Adrenal gland (tissue), 12 donors: Measurements from ENCODE around the gene CCDC92B. TPM values are rescaled to one million over a fixed set of nuclear protein-coding genes. Genes with fewer than 3 reads are reported as not detected.

Experiments used
- DNase-seq, 7 donors: peaks; one replicate each; pipeline ENCODE4 v3.0.0-alpha.2; 2019 to 2020
- H3K27ac ChIP-seq, 5 donors: fragments of 200-600 bp; sonication (generic) in 4 of 5; 1 replicate in 3 of 5; 2 replicates in 2 of 5; pipeline versions ENCODE4 v1.5.1 to v1.8.0; 2016 to 2020; ENCODE audit warnings: mild to moderate bottlenecking in 1 of 5
- H3K27me3 ChIP-seq: fragments of 200-600 bp; 2 replicates; pipeline ENCODE4 v1.8.0; 2021
- H3K36me3 ChIP-seq, 2 donors: fragments of 200-600 bp; replicated peaks in 1 of 2; 1 replicate in 1 of 2; 2 replicates in 1 of 2; pipeline versions ENCODE4 v1.5.1 to v1.8.0; 2018 to 2022
- H3K4me1 ChIP-seq, 2 donors: fragments of 200-600 bp; replicated peaks in 1 of 2; 1 replicate in 1 of 2; 2 replicates in 1 of 2; pipeline versions ENCODE4 v1.5.1 to v1.8.0; 2018 to 2021
- H3K4me3 ChIP-seq, 4 donors: fragments of 200-600 bp; sonication (generic) in 3 of 4; one replicate each; pipeline ENCODE4 v1.5.1; 2016 to 2018
- H3K9me3 ChIP-seq, 3 donors: fragments of 200-600 bp; sonication (generic) in 1 of 3; replicated peaks in 1 of 3; 1 replicate in 2 of 3; 2 replicates in 1 of 3; pipeline versions ENCODE4 v1.5.1 to v1.8.0; 2016 to 2021
- CTCF ChIP-seq, 6 experiments: fragments of 450-650 bp in 4 of 6; fragments of 200-600 bp in 2 of 6; sonication (generic) in 1 of 6; IDR thresholded peaks; 1 replicate in 5 of 6; 2 replicates in 1 of 6; pipeline versions ENCODE4 v1.5.1 to v1.8.0; 2016 to 2021; ENCODE audit warnings: antibody characterized with exemption in 6 of 6, mild to moderate bottlenecking in 2 of 6, moderate library complexity in 1 of 6
- POLR2A ChIP-seq, 2 donors: fragments of 450-650 bp; IDR thresholded peaks; one replicate each; pipeline ENCODE4 v1.6.1; 2017; ENCODE audit warnings: antibody characterized with exemption in 2 of 2, mild to moderate bottlenecking in 2 of 2, moderate library complexity in 1 of 2
- WGBS, 4 donors: extraction: QIAGEN DNeasy Blood & Tissue Kit in 2 of 4; methylation state at CpG; one replicate each; pipeline versions ENCODE4 v1.1.5 to v1.1.7; 2013 to 2017; 5-methylcytosine and 5-hydroxymethylcytosine counted together
- intact Hi-C, 2 donors: fragments of 100-400 bp; cut with DNase I; formaldehyde crosslinking; loops; one replicate each; pipeline versions ENCODE4 v1.14.1 to v1.15.0; 2022 to 2023
- polyA plus RNA-seq, 3 donors: library from polyadenylated mRNA; stranded (reverse); fragments of 200-250 nt in 2 of 3; fragments of 350-450 nt in 1 of 3; fragmentation: Illumina TruSeq in 1 of 3; extraction: RNeasy Lipid Tissue Mini Kit (QIAGEN cat#74804) in 1 of 3; gene quantifications; one replicate each; pipeline ENCODE4 v1.2.3, GENCODE V29; 2013 to 2014
- total RNA-seq, 9 donors: library from RNA; depleted of rRNA in 4 of 9; stranded (reverse); fragments of >200 nt in 4 of 9; fragments of 120-200 nt in 1 of 9; fragmentation: NEBNext Ultra II Directional in 1 of 9; extraction: Animal tissue kit (Norgen Biotek cat#: 25700) in 1 of 9; gene quantifications; one replicate each; pipeline versions ENCODE4 v1.1.0 to v1.2.4, GENCODE V29; 2013 to 2023
- donor health status: healthy with polysubstance abuse.
- donor health status: Bipolar disorder and iron deficiency.
- donor health status: DM: yes; HTN: yes; CAD: no.
- donor health status: DM: no; HTN: no; CAD: no.
- donor health status: DM: no; HTN: no; CAD: no.
- donor health status: DM: yes; HTN: yes; CAD: no.

The CCDC92B gene
- total and polyA plus RNA-seq, 12 donors, result 0.10 to 4.7 (median 0.55) TPM; not detected in 3

- H3K27ac ChIP-seq, result peak overlapping the region in 1 of 5 donors; percentile 65
- peaks cover 12 to 27% of the 10 kb centered on the region in 2 donors for H3K4me1 ChIP-seq
- intact Hi-C loops, result no loop called here
- peaks cover 0 to 43% of the 10 kb centered on the region in 2 donors for H3K36me3 ChIP-seq
- H3K9me3 ChIP-seq, result no peaks in the 10 kb centered on the region
- WGBS, 4 donors, result 63 to 71% (median 70%) methylated on average over 6 to 40 of the region's 40 CpGs
- no peak overlapping the region for H3K4me3 ChIP-seq
- no peaks in the 10 kb centered on the region for H3K27me3 ChIP-seq
- peak in 4 of 7 donors; percentile 15 to 63 (median 42) for DNase-seq
- TF ChIP-seq CTCF (IDR thresholded peaks at IDR 0.05), result no peak
- TF ChIP-seq POLR2A (IDR thresholded peaks at IDR 0.05), result no peak
Measured at GRCh38 chr17:2689411-2690164, 59.9 kb downstream of the CCDC92B start.

GRCh38 chr17:2688351-2689342 lies 60.8 kb downstream of the CCDC92B start:
- no peak for TF ChIP-seq CTCF (IDR thresholded peaks at IDR 0.05)
- no peak for TF ChIP-seq POLR2A (IDR thresholded peaks at IDR 0.05)
- peak overlapping the region in 3 of 5 donors; percentile 3 to 65 (median 52) for H3K27ac ChIP-seq
- intact Hi-C loops, result no loop called here
- H3K4me3 ChIP-seq, result no peak overlapping the region
- no peaks in the 10 kb centered on the region for H3K27me3 ChIP-seq
- WGBS, 4 donors, result 49 to 58% (median 54%) methylated on average over 18 to 27 of the region's 27 CpGs
- H3K9me3 ChIP-seq, result no peaks in the 10 kb centered on the region
- peak in 3 of 7 donors; percentile 52 to 72 (median 54) for DNase-seq
- peaks cover 0 to 43% of the 10 kb centered on the region in 2 donors for H3K36me3 ChIP-seq
- H3K4me1 ChIP-seq, result peaks cover 12 to 27% of the 10 kb centered on the region in 2 donors

GRCh38 chr17:2687074-2687418 lies 62.4 kb downstream of the CCDC92B start:
- peak overlapping the region in 4 of 5 donors; percentile 15 to 75 (median 56) for H3K27ac ChIP-seq
- TF ChIP-seq POLR2A (IDR thresholded peaks at IDR 0.05) (peak in 1 of 2 donors; percentile 30), CTCF (IDR thresholded peaks at IDR 0.05) (no peak)
- H3K27me3 ChIP-seq, result no peaks in the 10 kb centered on the region
- no peak overlapping the region for H3K4me3 ChIP-seq
- DNase-seq, result no peak
- intact Hi-C loops, result no loop called here
- 70 to 80% (median 75%) methylated on average over 4 to 6 of the region's 6 CpGs for WGBS, 4 donors
- peaks cover 12 to 27% of the 10 kb centered on the region in 2 donors for H3K4me1 ChIP-seq
- no peaks in the 10 kb centered on the region for H3K9me3 ChIP-seq
- H3K36me3 ChIP-seq, result peaks cover 0 to 42% of the 10 kb centered on the region in 2 donors

- intact Hi-C loops, result no loop called here
- peaks cover 12 to 27% of the 10 kb centered on the region in 2 donors for H3K4me1 ChIP-seq
- TF ChIP-seq CTCF (IDR thresholded peaks at IDR 0.05) (no peak), POLR2A (IDR thresholded peaks at IDR 0.05) (no peak)
- peak in 1 of 7 donors; percentile 57 for DNase-seq
- WGBS, 4 donors, result 81 to 87% (median 85%) methylated on average over 15 of the region's 15 CpGs
- H3K4me3 ChIP-seq, result no peak overlapping the region
- no peaks in the 10 kb centered on the region for H3K9me3 ChIP-seq
- peaks cover 0 to 46% of the 10 kb centered on the region in 2 donors for H3K36me3 ChIP-seq
- H3K27ac ChIP-seq, result no peak overlapping the region
- H3K27me3 ChIP-seq, result no peaks in the 10 kb centered on the region
Measured at GRCh38 chr17:2685696-2686095, 63.8 kb downstream of the CCDC92B start.
